GM21423 (cell line): Measurements from ENCODE around the gene ESAM.

Source experiments
- ATAC-seq: cut with Tn5 transposase; IDR thresholded peaks from one replicate; pipeline ENCODE4 v1.9.1; 2021; ENCODE audit warnings: mild to moderate bottlenecking, moderate library complexity; ENCODE audit not compliant: unreplicated experiment

Gene ESAM

DNA sequence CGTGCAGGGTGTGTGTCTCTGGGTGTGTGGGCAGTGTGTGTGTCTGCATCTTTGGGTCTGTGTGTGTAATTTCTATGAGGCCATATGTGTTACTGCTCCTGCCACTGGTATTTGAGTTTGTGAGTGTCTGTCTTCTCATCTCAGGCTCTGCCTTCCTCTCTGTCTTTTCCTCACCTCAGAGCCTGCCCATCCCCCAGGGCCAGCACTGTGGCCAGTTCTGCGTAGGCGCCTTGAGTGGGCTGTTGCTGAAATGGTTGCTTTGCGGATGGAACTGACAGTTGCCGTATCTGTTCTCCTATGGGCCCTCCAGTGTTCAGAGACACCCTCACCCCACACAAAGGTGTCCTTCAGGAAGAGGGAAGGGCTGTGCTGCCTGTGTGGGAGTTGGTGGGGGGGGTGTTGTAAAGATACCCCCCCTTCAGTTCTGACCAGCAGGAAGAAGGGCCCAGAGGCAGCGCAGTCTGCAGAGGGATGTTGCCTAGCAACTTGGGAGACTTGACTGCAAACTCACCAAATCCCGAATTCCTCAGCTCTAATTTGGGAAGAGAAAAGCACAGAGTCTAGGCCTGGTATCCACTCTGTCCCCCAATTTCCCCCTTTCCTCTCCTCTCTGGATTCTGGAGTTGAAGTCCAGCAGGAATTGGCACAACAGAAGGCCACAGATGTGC is 24.3 kb downstream of the ESAM start:
- ATAC-seq = no peak

DNA sequence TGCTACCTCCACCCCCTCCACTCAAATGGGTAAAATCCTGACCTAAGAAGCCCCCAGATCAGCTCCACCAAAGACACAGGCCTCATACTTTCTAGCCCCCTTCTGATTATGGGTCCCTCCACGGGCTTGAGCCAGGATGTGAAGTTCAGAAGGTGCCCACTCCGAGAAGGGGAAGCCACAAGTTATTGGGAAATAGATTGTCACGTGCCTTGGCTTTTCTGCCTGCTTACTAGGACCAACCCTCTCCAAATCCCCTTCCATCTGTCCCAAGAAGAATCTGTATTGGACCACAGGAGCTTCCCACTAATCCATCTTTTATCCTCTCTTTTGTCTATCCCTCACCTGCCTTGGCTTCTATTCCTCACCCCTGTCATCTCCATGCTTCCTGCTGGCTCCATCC is 25.4 kb downstream of the ESAM start:
- ATAC-seq = no peak

DNA sequence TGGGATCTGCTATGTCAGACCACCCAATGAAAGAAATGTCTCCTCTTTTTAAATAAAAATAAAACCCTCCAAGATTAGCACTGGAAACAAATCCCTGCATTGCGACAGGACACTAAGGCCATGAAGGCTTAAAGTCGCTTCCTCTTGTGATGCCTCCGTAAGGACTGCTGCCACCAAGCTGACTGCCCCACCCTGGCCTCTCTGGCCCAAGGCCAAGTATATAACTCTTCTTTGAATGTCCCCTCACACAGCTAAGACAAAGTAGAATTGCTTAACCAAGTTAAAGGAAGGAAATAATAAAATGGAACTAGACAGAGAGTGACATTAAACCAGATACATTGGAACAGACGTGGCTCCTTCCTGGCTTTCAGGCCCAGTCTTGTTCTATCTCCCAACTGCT is 29.9 kb downstream of the ESAM start:
- no peak for ATAC-seq

DNA sequence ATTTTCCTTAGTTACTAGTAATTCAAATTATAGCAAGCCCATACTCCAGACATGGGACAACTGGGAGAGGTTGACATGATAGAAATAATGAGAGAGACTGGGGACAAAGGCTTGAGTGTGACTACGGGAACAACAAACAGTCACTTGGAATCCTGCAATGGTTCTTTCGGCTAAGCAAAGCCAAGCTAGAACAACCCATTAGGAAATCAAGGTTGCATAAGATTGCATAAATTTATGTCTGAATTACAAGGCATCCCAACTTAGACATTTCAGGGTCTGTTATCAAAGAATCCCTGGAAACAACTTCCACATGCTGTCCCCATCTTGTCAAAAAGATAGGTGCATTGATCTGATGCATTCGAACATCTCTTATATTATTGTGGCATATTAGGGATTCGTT is 32.5 kb downstream of the ESAM start:
- ATAC-seq = no peak

DNA sequence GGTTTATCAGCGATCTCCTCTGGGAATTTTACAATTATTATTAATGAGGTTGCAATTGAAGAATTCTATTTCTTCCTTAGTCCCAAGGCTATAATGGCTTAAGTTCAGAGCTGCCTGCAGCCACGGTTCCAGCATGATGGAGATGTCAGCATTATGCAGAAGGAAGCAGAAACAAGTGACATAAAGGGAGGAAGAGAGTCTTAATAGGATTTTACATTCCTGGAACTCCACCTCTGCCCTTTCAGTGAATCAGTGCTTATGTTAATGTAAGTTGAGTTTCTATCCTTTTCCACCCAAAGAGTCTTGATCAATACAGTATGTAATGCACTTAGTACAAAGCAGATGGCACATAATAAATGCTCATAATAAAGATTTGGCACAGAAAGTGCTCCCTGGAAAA is 34.0 kb downstream of the ESAM start:
- no peak for ATAC-seq

DNA sequence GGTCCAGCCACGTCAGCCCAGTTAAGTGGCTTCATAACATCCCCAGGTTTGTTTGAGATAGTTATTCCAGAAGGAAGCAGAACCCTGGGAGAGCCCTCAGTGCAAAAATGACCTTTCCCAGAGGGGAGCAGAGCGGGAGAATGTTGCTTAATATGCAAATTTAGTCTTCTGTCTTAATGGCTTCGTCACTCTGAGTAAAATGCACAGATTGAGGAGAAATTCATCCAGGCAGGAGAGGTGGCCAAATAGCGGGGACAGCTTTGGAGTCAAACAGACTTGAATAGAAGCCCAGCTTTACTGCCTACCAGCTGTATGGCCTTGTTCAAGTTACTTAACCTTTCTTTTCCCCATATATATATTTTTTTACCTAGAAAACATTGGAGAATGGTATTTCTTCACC is 34.6 kb downstream of the ESAM start:
- no peak for ATAC-seq

DNA sequence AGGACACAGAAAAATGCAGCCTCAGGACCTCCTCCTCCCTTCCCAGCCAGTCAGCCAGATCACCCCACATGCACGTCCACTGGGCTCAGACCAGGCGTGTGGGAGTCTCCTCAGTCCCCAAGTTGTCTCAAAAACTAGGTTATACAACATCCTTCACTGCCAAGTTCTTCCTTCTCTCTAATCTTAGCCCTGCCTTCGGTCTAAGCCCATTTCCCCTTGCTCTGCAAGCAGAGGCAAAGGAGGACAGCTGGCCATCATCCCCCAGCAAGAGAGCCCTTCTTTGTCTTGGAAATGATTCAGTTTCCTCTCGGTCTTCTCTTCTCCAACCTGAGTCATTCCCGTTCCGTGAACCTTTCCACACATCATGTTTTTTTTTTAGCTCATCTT is 36.4 kb downstream of the ESAM start:
- peak; percentile 16 for ATAC-seq

DNA sequence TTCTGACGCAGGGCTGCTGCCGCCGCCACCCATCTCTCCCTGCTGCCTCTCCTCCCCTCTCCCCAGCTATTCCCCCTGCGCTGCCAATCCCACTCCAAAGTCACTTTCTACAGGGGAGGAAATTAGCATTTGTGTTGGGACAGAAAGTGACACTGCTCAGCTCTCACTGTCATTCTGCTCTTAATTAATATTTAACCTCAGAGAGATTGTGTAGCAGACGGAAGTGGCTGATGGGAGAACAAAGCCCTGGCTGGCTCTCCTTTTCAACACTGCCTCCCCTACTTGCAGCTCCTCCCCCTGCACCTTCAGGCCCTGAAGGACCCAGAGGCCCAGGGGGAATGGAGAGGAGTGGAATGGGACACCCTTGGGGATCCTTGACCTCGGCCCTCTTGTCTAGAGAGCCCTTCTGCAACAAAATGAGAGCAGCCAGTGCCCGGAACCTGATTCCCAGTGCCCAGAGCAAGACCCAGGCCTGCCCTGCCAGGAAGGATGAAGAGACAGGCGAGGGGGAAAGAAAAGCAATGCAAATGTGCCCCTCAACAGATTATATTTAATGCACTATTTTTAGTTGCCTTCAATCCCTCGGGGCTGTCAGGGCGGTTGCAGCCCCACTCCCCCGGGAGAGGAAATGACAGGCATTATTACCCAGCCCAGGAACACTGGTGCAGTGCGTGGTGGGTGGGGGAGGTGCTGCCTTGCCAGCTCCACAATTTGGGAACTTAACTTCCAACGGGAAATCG is 36.9 kb downstream of the ESAM start:
- ATAC-seq = peak; percentile 96

DNA sequence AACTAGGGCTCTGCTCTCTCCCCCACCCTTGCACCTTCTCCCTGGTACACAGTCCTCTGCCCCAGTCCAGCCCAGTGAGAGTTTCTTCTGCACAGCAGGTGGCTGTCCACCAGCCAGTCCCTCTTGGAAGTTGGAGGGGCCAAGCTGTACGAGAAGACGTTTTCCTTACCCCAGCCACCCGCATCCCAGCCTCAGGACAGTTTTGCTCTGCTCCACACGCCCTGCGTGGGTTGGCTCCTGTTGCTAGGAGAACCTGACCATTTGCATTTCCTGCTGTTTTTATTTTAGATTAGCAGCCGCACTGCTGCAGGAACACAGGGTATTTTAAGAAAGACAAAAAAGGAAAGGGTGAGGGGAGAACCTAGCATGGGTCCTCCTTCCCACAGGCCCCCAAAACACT is 39.9 kb downstream of the ESAM start:
- ATAC-seq = no peak

DNA sequence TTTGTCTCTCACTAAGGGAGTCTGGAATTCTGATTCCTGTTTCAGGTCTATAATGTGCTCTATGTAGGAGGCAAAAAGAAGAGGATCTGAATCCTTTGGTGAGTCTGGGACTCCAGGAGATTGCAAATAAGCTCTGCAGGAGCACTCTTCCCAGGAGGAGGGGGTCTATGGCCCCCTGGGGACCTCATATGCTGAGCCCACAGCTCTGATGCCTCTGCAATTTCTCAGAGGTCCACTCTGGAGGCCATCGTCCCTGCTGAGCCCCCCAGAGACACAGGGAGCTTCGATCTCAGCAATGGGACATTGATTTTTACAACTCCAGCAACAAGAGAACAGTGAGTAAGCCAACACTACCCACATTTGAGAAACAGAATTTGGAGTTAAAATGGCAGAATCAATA is 42.6 kb downstream of the ESAM start:
- no peak for ATAC-seq

DNA sequence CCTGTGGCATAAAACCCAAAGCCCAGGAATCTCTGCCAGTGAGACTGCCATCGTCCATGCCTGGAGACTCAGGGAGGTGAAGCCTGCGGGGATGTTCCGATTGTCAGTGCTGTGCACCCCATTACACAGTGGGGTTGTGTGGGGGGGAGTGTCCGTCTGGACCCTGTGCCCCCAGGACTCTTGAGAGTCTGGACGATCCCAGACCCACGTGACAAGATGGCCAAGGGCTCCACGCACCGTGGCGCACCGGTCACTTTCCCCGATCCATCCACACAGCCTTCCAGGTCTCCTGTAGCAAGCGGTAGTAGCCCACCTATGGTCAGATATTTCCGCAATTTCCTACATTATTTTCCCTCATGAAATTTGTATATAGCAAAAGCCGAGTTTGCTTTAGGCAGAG is 43.3 kb downstream of the ESAM start:
- ATAC-seq = no peak

DNA sequence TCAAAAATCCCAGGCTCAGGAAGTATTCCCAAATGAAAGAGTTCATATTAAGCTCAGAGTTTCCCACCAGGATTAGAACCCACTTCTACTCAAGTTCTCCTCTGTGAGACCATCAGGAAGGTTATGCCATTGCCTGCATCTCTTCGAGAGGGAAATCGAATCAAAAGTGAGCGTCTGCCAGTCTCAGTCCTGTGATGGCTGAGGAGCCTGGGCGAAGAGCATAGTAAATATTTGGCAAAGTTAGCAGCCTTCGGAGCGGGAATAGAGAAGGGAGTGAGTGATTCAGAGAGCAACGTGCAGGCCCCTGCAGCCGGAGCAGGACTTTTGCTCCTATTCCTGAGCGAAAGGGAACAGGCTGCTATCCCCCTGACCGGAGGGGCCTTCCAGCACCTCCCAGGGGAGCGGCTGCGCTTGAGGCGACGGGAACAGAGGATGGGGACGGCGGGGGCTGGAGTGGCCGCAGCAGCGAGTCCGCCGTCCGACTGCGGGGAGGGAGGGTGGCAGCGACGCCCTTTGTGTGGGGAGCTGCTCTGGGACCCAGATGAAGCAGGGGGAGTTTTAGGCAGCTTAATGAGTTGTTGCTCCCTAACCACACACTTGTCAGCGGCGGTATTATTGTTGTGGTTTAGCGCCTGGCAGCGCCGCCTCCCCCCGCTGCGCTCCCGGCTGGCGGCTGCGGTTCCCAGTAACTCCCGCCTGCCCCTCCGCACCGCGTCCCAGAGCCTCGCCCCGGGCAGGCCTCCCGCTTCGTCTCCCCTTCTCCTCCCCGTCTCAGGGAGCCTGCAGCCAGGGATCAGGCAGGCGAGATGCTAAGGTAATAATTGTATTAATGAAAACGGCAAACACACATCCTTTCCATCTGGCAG is 44.1 kb downstream of the ESAM start:
- ATAC-seq = no peak

DNA sequence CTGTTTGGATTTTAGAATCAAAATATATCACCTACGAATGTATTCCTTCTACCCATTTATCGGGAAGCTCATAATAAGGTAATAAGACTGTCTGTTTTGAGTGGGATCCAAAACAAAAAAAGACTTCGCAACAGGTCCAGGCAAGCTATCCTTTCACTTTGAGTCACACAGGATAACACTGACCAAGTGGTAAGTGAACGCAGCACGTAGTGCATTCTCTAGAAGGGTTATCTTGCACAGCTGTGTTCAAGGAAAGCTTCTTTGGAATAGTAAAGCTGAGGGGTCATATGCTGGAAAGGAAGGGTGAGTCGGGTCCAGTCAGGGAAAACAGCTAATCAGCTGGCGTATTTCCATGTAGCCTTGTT is 44.7 kb downstream of the ESAM start:
- ATAC-seq = no peak

DNA sequence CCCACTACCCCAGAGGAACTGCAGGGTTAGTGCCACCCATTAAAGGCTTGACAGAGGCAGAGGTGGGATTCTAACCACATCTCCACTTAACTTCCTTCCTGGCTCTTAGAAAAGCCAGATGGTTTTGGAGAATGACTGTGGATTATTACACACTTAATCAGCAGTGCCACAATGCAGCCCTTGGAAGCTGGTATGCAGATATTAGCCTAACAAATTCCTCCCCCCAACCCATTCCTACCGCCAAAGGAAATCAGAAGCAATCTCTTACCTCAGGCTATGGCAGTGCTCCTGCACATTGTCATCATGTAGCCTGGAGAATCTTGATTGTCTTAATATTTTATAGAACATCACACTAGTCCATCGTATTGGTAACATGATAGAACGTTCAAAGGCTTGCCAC is 45.5 kb downstream of the ESAM start:
- ATAC-seq = no peak

DNA sequence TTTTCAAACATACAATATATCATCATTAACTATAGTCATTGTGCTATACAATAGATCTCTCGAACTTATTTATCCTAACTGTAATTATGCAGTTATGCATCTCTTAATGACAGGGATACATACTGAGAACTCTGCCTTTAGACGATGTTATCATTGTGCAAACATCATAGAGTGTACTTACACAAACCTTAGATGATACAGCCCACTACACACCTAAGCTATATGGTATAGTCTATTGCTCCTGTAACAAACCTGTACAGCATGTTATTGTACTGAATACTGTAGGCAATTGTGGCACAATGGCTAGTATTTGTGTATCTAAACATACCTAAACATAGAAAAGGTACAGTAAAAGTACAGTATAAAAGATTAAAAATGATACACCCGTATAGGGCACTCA is 49.7 kb downstream of the ESAM start:
- ATAC-seq = no peak

DNA sequence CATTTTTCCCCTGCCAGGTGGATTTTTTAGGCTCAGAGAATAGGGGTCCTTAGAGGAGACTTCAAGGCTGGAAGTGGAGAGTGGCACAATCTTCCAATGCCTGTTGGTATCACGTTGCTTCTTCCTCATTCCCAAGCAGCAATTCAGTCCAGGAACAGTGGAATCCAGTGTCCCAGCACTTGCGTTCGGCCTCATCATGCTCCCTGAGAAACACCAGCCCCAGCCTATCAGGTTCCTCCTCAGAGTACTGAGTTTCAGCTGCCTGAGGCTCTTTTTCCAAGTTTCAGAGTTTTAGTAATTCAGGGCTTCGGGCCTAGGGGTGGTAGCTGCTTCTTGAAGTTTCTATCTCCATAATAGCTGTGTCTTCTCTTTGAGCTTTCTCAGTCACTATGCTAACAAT is 54.3 kb downstream of the ESAM start:
- no peak for ATAC-seq
